GM12874 (cell line): Measurements from ENCODE around the gene MBNL1.

ENCODE experiments used
- CTCF ChIP-seq: IDR thresholded peaks from 2 replicates; pipeline ENCODE4 v1.5.1; 2011; ENCODE audit warnings: low read depth, mild to moderate bottlenecking, control low read depth, low read length, moderate library complexity; ENCODE audit not compliant: insufficient read depth

The MBNL1 gene

GRCh38 chr3:152491922-152492321 is 223.2 kb downstream of the MBNL1 start:
- no peak for TF ChIP-seq CTCF

- TF ChIP-seq CTCF: no peak
These were observed 227.6 kb downstream of the MBNL1 start for GRCh38 chr3:152496286-152496685.

- TF ChIP-seq CTCF: no peak
These were observed 228.0 kb downstream of the MBNL1 start for GRCh38 chr3:152496716-152497115.

GRCh38 chr3:152497457-152497856 is 228.7 kb downstream of the MBNL1 start:
- TF ChIP-seq CTCF: no peak

GRCh38 chr3:152497890-152498289 is 229.2 kb downstream of the MBNL1 start:
- TF ChIP-seq CTCF: no peak

GRCh38 chr3:152499791-152500385 is 231.2 kb downstream of the MBNL1 start:
- TF ChIP-seq CTCF: no peak

- no peak for TF ChIP-seq CTCF
These were observed 237.2 kb downstream of the MBNL1 start for GRCh38 chr3:152505926-152506325.
